ENCODE data around the gene SOD1.
"Not testable (repeated sequence)": the region's sequence is repeated elsewhere in the genome, so short reads cannot be mapped to it uniquely, and the experiment has no call there.

Gene SOD1

GRCh38 chr21:31659536-31660258, at the start of gene SOD1:
TSS of gene SOD1 (plus strand) at chr21:31659693. CDS start at chr21:31659770, 77 bp downstream.
- peak; percentile 97 for DNase-seq

DNA sequence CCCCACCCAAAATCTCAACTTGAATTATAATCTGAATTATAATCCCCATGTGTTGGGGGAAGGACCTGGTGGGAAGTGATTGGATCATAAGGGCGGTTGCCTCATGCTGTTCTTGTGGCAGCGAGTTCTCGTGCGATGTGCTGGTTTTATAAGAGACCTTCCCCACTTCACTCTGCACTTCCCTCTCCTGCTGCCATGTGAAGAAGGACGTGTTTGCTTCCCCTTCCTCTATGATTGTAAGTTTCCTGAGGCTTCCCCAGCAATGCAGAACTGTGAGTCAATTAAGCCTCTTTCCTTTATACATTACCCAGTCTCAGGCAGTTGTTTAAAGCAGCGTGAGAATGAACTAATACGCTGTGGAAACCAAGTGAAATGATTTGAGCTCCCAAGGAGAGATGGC, 48.0 kb upstream of the SOD1 start:
- no peak for DNase-seq

DNA sequence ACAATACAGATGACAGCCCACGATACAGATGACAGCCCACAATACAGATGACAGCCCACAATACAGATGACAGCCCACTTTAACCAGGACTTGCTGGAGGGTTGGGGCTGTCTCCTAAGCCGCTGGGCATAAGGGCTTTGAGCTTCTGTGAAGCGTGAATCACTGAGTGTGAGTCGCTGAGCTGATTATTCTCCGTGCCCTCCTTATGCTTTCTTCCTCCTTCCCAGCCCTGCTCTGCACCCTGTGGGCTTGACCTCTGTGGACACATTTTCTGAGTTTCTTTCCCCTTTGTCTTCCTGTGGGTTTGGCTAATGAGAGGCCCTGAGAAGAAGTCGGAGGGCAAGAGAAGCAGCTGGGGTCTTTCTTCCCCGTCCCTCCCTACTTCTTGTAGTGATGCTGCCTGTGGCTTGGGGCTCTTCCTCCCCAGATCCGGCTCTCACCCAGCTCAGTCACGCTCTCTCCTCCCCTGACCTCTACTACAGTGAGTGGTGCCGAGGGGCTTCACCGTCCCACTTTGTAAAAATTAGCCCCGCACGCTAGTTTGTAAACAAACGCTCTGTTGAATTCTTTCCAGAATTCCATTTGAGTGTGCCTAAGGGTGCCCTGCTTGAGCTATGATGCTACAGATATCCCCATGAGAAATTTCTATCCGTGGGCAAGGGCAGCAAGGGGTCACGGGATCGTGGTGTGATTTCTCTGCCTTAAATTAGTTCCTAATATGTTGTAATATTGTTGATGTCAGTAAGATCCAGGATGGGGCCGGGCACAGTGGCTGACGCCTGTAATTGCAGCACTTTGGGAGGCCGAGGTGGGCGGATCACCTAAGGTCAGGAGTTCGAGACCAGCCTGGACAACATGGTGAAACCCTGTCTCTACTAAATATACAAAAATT, 46.4 kb upstream of the SOD1 start:
- no peak for DNase-seq

GRCh38 chr21:31614705-31615104, 44.8 kb upstream of the SOD1 start:
- DNase-seq: no peak

DNA sequence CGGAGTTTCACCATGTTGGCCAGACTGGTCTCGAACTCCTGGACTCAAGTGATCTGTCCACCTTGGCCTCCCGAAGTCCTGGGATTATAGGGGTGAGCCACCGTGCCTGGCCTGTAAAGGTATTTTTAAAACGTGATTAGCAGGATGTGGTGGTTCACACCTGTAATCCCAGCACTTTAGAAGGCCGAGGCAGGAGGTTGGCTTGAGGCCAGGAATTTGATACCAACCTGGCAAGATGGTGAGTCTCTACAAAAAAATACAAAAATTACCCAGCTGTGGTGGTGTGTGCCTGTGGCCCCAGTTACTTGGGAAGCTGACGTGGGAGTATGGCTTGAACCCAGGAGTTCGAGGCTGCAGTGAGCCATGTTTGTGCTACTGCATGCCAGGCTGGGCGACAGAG, 43.3 kb upstream of the SOD1 start:
- no peak for DNase-seq

DNA sequence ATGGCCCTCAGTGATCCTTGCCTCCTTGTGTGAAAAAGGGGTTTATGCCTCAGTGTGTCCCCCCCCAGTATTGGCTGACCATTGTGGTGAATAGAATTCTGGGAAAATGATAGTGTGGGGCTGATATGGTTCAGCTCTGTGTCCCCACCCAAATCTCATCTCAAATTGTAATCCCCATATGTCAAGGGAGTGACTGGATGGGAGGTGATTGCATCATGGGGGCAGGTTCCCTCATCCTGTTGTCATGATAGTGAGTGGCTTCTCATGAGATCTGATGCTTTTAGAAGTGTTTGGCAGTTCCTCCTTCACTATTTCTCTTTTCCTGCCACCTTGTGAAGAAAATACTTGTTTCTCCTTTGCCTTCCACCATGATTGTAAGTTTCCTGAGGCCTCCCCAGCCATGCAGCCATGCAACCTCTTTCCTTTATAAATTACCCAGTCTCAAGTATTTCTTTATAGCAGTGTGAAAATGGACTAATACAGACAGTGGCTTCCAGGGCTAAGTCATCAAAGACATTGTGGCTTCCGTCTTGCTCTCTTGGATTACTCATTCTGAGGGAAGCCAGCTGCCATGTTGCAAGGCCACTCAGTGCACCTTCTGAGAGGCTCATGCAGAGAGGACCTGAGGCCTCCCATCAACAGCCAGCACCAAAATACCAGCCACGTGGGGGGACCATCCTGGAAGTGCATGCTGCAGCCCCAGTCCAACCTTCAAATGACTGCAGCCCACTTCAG, 40.6 kb upstream of the SOD1 start:
- DNase-seq: no peak

- no peak for DNase-seq
These were observed 37.1 kb upstream of the SOD1 start for GRCh38 chr21:31622397-31622796.

DNA sequence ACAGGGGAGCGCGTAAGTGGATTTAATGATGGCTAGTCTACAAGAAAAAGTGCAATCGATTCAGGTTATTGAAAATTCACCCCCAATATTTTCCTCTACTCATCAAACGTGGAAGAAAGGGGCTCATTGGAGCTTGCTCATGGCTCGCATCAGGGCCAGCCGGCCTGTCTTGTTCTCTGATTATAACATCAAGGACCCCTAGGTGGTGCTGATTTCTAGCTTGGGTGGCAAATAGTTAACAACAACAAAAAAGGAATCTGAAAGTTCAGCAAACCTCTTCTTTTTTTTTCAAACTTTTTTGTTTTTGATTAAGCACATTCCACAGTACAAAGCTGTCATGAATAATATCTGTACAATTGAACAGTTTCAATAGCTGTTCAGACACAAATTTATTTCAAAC, 35.8 kb upstream of the SOD1 start:
- no peak for DNase-seq

DNA sequence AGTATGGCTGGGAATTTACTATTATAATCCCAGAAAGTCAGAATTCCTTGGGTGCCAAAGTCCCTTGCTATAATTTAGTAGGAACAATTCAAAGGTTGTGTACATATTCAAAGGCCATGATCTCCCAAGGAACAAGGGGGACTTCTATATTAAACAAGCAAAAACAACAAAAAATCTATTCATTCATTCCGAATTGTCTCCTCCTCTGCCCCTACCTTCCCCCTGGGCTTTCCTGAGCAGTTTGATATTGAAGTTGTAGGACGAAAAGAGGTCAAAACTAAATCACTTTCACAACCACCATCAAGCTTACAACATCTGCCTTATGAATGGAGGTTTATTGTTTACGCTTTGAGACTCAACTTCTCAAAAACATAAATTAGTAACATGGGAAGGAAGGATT, 35.3 kb upstream of the SOD1 start:
- DNase-seq: no peak

- no peak for DNase-seq
These were observed 34.5 kb upstream of the SOD1 start for GRCh38 chr21:31624961-31625491.

GRCh38 chr21:31629972-31630711, 29.4 kb upstream of the SOD1 start:
- DNase-seq: no peak

- DNase-seq: not testable (repeated sequence)
These were observed 27.6 kb upstream of the SOD1 start for GRCh38 chr21:31631881-31632280.

- DNase-seq: no peak
These were observed 24.5 kb upstream of the SOD1 start for GRCh38 chr21:31634993-31635392.

DNA sequence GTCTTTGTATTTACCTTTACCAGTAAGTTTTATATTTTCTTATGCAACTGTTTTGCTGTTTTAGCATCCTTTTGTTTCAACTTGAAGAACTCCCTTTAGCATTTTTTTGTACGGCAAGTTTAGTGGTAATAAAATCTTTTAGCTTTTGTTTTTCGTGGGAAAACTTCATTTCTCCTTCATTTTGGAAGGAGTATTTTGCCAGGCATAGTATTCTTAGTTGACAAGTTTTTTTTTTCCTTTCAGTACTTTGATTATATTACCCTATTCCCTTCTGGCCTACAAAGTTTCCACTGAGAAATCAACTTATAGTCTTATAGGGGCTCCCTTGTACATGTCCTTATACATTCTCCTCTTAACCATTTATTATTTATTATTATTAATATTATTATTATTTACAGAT, 22.6 kb upstream of the SOD1 start:
- no peak for DNase-seq

- no peak for DNase-seq
These were observed 18.0 kb upstream of the SOD1 start for GRCh38 chr21:31641416-31641922.

DNA sequence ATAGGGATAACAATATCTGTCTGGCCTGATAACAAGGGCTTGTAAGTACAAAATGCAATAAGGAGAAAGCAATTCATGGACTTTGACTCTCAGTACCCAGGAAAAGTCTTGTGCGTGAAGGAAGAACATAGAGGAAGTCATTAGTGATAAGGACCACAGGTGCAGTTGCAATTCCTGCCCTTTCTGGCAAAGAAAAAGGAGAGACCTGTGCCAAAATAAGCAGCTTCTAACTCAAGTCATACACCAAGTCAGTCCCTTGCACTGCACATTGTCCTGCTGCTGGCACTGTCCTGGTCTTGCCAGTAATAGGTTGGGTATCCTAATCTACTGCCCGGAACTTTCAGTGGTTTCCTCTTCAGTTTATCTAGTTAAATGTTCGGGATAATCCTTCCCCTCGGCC, 14.8 kb upstream of the SOD1 start:
- no peak for DNase-seq

GRCh38 chr21:31647650-31648049, 11.8 kb upstream of the SOD1 start:
- DNase-seq: no peak

- DNase-seq: no peak
These were observed 8.6 kb upstream of the SOD1 start for GRCh38 chr21:31650930-31651329.

GRCh38 chr21:31651491-31651890, 8.0 kb upstream of the SOD1 start:
- DNase-seq: not testable (repeated sequence)

GRCh38 chr21:31654340-31654739, 5.2 kb upstream of the SOD1 start:
- no peak for DNase-seq

DNA sequence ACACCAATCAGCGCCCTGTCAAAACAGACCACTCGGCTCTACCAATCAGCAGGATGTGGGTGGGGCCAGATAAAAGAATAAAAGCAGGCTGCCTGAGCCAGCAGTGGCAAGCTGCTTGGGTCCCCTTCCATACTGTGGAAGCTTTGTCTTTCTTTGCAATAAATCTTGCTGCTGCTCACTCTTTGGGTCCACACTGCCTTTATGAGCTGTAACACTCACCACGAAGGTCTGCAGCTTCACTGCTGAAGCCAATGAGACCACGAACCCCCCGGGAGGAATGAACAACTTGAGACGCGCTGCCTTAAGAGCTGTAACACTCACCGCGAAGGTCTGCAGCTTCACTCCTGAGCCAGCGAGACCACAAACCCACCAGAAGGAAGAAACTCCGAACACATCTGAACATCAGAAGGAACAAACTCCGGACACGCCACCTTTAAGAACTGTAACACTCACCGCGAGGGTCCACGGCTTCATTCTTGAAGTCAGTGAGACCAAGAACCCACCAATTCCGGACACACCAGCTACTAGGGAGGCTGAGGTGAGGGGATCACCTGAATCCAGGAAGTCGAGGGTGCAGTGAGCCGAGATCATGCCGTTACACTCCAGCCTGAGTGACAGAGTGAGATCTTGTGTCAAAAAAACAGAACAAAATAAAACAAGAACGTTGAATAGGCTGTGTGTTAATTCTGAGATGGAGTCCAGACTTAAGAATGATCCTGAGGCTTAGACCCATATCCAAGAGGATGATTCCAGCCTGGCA, 4.5 kb upstream of the SOD1 start:
- DNase-seq: peak; percentile 45
